Neural cell (in vitro differentiated cells): Measurements from ENCODE around the gene NCKAP5. TPM values are rescaled to one million over a fixed set of nuclear protein-coding genes. Genes with fewer than 3 reads are reported as not detected.

Experiments used
- H2AFZ ChIP-seq: fragments of 200-600, 300-800 bp; sonication (generic), shearing (Covaris generic); 2 replicates; pipeline ENCODE4 v1.6.0; 2014; ENCODE audit warnings: low read depth, mild to moderate bottlenecking, antibody characterized with exemption, low read length, moderate library complexity
- H3F3A ChIP-seq: fragments of 200-600 bp; shearing (Covaris generic); 2 replicates; pipeline ENCODE4 v1.6.1; 2016; ENCODE audit warnings: mild to moderate bottlenecking, moderate library complexity, mixed read lengths, antibody characterized with exemption, low read length; ENCODE audit not compliant: insufficient read depth, poor library complexity, severe bottlenecking
- H3K27ac ChIP-seq: fragments of 200-600, 300-800 bp; sonication (generic), shearing (Covaris generic); 2 replicates; pipeline ENCODE4 v1.5.1; 2014; ENCODE audit warnings: mild to moderate bottlenecking, low read length, moderate library complexity
- H3K27me3 ChIP-seq: fragments of 300-800, 200-600 bp; sonication (generic), shearing (Covaris generic); 2 replicates; pipeline ENCODE4 v1.6.0; 2014; ENCODE audit warnings: mild to moderate bottlenecking, low read depth, low read length, moderate library complexity; ENCODE audit not compliant: insufficient read depth
- H3K36me3 ChIP-seq: fragments of 300-800, 200-600 bp; sonication (generic), shearing (Covaris generic); 2 replicates; pipeline ENCODE4 v1.5.1; 2014; ENCODE audit warnings: mild to moderate bottlenecking, antibody characterized with exemption, low read length, moderate library complexity; ENCODE audit not compliant: insufficient read depth
- H3K4me2 ChIP-seq: fragments of 300-800, 200-600 bp; sonication (generic), shearing (Covaris generic); 2 replicates; pipeline ENCODE4 v1.6.0; 2014; ENCODE audit warnings: mild to moderate bottlenecking, low read length
- H3K4me3 ChIP-seq: fragments of 300-800, 200-600 bp; sonication (generic), shearing (Covaris generic); 2 replicates; pipeline ENCODE4 v1.5.1; 2014; ENCODE audit warnings: mild to moderate bottlenecking, low read length, moderate library complexity
- H3K79me2 ChIP-seq: fragments of 200-600 bp; shearing (Covaris generic); replicated peaks from 2 replicates; pipeline ENCODE4 v1.6.0; 2014; ENCODE audit warnings: mild to moderate bottlenecking, low read length, moderate library complexity; ENCODE audit not compliant: insufficient read depth
- H3K9ac ChIP-seq: fragments of 300-800, 200-600 bp; sonication (generic), shearing (Covaris generic); 2 replicates; pipeline ENCODE4 v1.6.1; 2016; ENCODE audit warnings: mild to moderate bottlenecking, low read length, mixed read lengths
- H3K9me2 ChIP-seq: fragments of 200-600 bp; shearing (Covaris generic); 2 replicates; pipeline ENCODE4 v1.6.1; 2016; ENCODE audit warnings: mild to moderate bottlenecking, low read length, mixed read lengths; ENCODE audit not compliant: insufficient read depth
- H3K9me3 ChIP-seq: fragments of 200-600, 300-800 bp; sonication (generic), shearing (Covaris generic); 2 replicates; pipeline ENCODE4 v1.6.1; 2016; ENCODE audit warnings: mild to moderate bottlenecking, mixed run types, low read length, moderate library complexity, mixed read lengths
- H4K20me1 ChIP-seq: fragments of 200-600 bp; shearing (Covaris generic); 2 replicates; pipeline ENCODE4 v1.6.1; 2016; ENCODE audit warnings: mild to moderate bottlenecking, mixed run types; ENCODE audit not compliant: insufficient read depth
- CTCF ChIP-seq: fragments of 450-650 bp; IDR thresholded peaks from 2 replicates; pipeline ENCODE4 v1.5.1; 2014; ENCODE audit warnings: antibody characterized with exemption, mild to moderate bottlenecking, moderate library complexity; ENCODE audit not compliant: poor library complexity, severe bottlenecking
- EP300 ChIP-seq: fragments of 450-650 bp; conservative IDR thresholded peaks from 2 replicates; pipeline ENCODE4 v1.6.1; 2014; ENCODE audit warnings: antibody characterized with exemption, mild to moderate bottlenecking, moderate library complexity; ENCODE audit not compliant: poor library complexity, severe bottlenecking
- EZH2 ChIP-seq: fragments of 200-600, 300-800 bp; shearing (Covaris generic), sonication (generic); IDR thresholded peaks from 2 replicates; pipeline ENCODE4 v1.6.1; 2014; ENCODE audit warnings: antibody characterized with exemption, low read length, borderline replicate concordance, mild to moderate bottlenecking; ENCODE audit not compliant: insufficient read depth, poor library complexity, severe bottlenecking
- MXI1 ChIP-seq: fragments of 450-650 bp; conservative IDR thresholded peaks from 2 replicates; pipeline ENCODE4 v1.6.1; 2014; ENCODE audit warnings: antibody characterized with exemption, mild to moderate bottlenecking; ENCODE audit not compliant: poor library complexity, severe bottlenecking
- POLR2AphosphoS5 ChIP-seq: IDR thresholded peaks from 2 replicates; pipeline ENCODE4 v1.6.1; 2012
- RAD21 ChIP-seq: fragments of 450-650 bp; conservative IDR thresholded peaks from 2 replicates; pipeline ENCODE4 v1.6.1; 2014; ENCODE audit warnings: antibody characterized with exemption, mild to moderate bottlenecking, moderate library complexity
- REST ChIP-seq: IDR thresholded peaks from 2 replicates; pipeline ENCODE4 v1.6.1; 2012; ENCODE audit warnings: borderline replicate concordance
- SMC3 ChIP-seq: fragments of 450-650 bp; conservative IDR thresholded peaks from 2 replicates; pipeline ENCODE4 v1.6.1; 2014; ENCODE audit warnings: antibody characterized with exemption, mild to moderate bottlenecking, moderate library complexity; ENCODE audit not compliant: poor library complexity
- TAF1 ChIP-seq: IDR thresholded peaks from 2 replicates; pipeline ENCODE4 v1.6.1; 2012; ENCODE audit warnings: low read depth
- polyA plus RNA-seq: library from polyadenylated mRNA; depleted of rRNA; stranded (reverse); fragments of >200 nt; gene quantifications from 2 replicates; pipeline ENCODE4 v1.2.3, GENCODE V29; 2014

Gene NCKAP5
- polyA plus RNA-seq, 1 donor from 2014 or later = 2.4 TPM

GRCh38 chr2:133553838-133554408 lies 14.3 kb downstream of the NCKAP5 start:
- Histone ChIP-seq H4K20me1 (no peaks in the 10 kb centered on the region), H3K79me2 (no peaks in the 10 kb centered on the region), H3K36me3 (no peaks in the 10 kb centered on the region), H3K27ac (no peak overlapping the region), H2AFZ (no peak overlapping the region), H3K9ac (no peak overlapping the region), H3K4me2 (no peak overlapping the region), H3K27me3 (no peaks in the 10 kb centered on the region), H3F3A (no peaks in the 10 kb centered on the region), H3K9me3 (no peaks in the 10 kb centered on the region), H3K4me3 (no peak overlapping the region), H3K9me2 (no peaks in the 10 kb centered on the region)
- TF ChIP-seq TAF1 (no peak), RAD21 (no peak), EP300 (no peak), REST (no peak), MXI1 (no peak), CTCF (no peak), POLR2AphosphoS5 (no peak), SMC3 (no peak), EZH2 (no peak)

GRCh38 chr2:133553251-133553650 lies 15.0 kb downstream of the NCKAP5 start:
- H3F3A ChIP-seq = no peaks in the 10 kb centered on the region
- no peaks in the 10 kb centered on the region for H4K20me1 ChIP-seq
- H3K9me3 ChIP-seq = no peaks in the 10 kb centered on the region
- H3K79me2 ChIP-seq = no peaks in the 10 kb centered on the region
- TF ChIP-seq EZH2 = no peak
- no peak for TF ChIP-seq SMC3
- no peak for TF ChIP-seq POLR2AphosphoS5
- no peak for TF ChIP-seq RAD21
- TF ChIP-seq CTCF = no peak
- no peak for TF ChIP-seq EP300
- no peak for TF ChIP-seq MXI1
- no peaks in the 10 kb centered on the region for H3K27me3 ChIP-seq
- no peak overlapping the region for H3K4me3 ChIP-seq
- H3K4me2 ChIP-seq = no peak overlapping the region
- H2AFZ ChIP-seq = no peak overlapping the region
- H3K36me3 ChIP-seq = no peaks in the 10 kb centered on the region
- no peak overlapping the region for H3K27ac ChIP-seq
- no peak overlapping the region for H3K9ac ChIP-seq
- no peaks in the 10 kb centered on the region for H3K9me2 ChIP-seq
